ENCODE measurements around the gene AGAP3.

Gene AGAP3

DNA sequence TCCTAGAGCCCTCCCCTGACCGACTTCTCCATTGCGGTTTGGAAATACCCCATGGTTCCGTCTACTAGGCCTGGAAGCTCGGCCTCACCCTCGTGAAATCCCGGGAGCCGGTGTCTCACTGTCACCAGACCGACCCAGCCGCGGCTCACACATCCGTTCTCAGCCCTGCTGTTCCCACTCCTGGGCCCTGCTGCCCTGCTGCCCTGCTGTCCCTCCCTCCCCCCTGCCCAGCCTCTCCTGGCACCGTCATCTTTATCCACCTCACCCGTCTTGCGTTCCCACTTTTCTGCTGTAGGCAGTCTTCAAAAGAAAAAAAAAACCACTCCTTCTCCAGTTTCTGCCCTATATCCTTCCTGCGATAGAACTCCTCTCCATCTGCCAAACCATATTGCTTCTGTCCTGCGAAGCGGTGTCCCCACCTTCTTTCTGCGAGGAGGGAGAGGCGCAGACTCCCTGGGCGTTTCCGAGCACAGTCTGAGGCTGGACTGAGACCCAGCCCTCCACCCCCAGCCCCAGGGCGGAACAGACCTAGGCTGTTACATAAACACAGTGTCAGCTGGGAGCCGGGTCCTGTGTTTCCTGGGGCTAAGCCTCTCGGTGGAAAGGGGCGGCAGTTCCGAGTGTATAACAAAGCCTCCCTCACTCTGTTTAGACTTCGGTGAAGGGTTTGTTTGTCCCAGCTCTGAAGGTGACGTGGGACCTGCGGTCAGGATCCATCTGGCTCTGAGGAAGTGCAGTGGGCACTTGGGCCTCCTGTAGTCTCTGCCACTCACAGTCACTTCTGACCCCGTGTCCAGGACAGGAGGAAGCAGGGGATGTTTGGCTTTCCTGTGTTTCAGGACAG, 2.8 kb downstream of the AGAP3 start:
- no peak for DNase-seq

DNA sequence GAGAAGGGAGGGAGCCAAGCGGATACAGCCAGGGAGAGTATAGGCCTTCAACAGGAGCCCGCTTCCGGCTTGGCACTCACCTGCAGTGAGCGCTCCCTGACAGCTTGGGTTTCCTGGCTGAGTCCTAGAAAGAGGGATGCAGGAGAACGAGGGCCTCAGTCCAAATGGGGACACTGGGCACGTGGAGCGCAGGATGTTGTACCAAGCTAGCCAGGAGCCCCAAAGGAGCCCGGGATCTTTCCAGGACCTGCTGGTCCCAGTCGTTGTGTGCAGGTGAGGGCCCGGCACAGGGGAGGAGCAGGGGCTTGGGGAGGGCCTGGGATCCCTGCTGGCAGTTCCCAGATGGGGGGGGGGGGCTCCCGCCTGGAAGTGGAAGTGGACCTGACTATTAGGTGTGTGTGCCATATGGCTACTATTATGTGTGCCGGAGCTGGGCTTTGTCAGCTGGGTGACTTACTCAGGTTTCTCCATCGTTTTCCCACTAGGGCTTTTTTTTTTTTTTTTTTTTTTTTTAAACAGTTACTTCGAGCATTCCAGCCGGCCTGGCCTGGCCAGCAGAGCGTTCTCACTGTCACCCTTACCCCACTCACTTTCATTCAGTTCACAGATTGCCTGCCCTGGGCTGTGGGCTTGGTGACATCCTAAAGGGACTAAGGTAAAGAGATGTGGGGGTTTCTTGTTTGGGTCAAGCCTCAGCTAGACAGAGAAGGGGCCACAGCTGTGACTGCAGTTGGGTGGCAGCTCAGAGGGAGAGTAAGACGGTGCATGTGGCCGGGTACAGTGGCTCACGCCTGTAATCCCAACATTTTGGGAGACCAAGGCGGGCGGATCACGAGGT, 3.8 kb downstream of the AGAP3 start:
- no peak for DNase-seq

DNA sequence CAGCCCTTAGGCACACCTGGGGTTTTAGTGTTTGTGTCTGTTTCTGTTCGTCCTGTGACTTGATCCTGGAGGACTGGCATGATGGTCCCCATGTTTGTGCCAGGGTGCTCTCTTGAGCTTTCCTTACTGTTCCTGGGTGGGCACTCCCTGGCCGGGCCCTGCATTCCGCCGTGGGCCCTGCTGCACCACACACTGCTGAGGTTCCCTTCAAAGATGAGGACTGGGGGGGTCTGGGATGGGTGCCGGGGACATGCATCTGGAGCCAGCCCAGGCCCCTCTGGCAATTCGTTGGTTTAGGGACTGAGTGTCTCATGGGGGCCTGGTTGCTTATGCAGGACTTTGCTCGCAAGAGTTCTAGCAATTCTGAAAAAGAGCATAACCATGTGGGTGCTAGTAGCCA, 4.7 kb downstream of the AGAP3 start:
- DNase-seq = no peak

DNA sequence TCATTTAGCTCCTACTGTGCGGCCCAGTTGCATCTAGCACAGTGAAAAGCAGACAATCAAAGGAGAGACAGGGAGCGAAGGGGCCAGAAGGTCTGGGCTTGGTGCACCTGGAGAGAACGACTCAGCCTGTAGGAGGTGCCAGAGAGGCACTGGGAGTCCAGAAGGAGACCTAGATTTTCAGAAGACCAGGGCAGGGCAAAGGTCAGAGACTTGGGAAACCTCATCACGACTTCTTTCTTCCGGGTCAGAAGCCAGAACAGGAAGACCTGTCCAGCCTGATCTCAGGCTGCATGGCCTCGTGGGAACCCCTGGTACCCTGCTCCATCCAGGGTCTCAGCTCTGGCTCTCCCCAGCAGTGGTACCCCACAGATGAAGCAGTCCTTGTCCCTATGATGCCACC, 5.2 kb downstream of the AGAP3 start:
- peak; percentile 42 for DNase-seq

DNA sequence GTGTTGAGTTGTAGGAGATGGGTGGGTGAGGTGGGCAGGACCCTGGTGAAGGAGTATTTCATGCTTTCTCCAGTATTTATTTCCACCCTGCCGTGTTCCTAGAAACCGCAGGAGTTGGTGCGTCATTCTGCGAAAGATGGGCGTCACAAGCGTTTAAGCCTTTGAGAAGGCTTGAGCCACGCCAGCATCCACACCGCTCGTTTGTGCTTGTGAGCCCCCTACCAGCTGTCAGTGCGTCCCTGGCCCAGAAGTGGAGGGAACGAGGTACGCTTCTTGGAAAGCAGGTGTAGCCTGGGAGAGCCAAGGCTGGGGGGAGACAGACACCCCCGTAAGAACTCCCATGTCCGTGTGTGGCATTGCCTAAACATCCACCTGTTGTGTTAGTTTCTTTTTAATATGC, 5.7 kb downstream of the AGAP3 start:
- no peak for DNase-seq

DNA sequence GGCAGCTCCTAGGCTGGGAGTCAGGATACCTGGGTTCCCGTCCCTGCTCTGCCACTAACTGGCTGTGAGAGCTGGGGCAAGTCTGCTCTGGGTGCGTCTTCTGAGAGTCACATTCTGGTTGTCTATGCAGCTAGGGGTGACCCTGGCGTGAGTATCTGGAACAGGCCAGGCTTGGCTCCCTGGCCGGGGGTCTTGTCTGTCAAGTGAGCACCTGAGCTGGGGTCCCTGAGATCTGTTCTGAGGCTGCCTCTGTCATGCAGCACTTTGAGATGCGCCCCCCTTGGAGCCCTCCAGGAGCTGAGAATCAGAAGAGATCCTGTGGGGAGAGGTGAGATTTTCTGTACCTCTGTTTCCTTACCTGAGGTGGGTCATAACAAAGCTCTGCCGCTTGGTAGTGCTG, 7.5 kb downstream of the AGAP3 start:
- DNase-seq = no peak

DNA sequence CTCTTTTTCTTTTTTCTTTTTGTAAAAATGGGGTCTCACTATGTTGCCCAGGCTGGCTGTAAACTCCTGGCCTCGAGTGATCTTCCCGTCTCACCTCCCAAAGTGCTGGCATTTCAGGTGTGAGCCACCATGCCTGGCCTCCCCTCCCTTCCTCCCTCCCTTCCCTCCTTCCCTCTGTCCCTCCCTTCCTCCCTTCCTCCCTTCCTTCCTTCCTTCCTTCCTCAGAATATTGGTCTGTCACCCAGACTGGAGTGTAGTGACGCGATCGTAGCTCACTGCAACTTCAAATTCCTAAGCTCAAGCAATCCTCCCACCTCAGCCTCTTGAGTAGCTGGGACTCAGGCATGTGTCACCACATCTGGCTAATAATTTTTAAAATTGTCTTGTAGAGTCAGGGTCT, 8.4 kb downstream of the AGAP3 start:
- DNase-seq = no peak

DNA sequence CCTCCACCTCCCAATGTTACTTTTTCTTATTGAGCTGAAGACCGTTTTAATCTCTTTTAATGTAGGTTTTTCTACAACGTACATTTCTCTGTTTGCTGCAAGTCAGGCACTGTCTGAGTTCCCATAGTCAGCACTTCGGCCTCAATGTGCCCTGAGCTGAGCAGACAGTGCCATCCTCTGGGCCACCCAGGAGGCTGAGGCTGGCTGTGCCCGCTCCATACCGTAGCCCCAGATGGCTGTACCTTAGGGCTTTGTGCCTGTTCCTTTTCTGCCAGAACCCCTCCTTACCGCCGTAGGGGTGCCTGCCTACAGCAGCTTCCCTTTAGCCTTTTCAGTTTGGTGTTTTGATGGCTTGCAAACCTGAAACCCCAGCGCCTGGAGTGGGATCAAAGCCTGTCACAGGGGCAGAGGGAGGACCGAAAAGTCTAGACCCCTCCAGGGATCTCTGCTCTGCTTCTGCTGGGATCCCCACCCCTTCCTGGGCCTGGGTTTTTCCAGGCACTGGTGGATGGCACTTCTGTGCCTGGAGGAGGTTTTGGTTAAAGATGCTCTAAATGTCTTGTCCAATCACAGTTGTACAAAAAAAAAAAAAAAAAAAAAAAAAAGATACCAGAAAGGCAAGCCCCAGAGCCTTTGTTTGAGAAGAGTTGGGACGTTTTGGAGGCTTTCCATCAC, 9.0 kb downstream of the AGAP3 start:
- peak; percentile 31 for DNase-seq

DNA sequence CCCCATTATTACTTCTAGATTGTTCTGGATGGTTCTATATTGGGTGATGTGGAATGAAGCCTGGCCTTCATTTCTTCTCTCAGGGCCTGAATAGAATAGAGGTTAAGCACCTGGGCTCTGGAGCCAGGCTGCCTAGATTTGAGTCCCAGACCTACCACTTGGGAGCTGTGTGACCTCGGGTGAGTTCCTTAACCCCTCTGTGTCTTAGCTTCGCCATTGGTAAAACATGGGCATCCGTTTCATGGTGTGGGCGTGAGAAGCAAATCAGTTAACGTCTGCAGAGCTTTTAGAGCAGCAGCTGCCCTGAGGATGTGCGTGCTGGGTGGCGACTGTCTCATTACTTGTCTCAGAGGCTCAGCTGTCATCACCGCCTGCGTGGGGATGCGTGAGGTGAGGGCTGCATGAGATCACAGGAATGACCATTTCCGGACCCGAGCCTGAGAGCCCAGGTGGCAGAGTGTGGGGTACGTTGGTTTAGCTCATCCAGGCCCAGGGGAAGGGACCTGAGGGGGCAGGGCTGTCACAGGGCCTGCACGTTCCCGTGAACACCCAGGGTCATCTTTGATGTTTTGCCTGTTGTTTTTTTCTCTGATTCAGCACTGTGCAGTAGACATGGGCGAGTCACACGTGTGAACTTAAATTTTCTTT, 9.7 kb downstream of the AGAP3 start:
- DNase-seq = no peak

DNA sequence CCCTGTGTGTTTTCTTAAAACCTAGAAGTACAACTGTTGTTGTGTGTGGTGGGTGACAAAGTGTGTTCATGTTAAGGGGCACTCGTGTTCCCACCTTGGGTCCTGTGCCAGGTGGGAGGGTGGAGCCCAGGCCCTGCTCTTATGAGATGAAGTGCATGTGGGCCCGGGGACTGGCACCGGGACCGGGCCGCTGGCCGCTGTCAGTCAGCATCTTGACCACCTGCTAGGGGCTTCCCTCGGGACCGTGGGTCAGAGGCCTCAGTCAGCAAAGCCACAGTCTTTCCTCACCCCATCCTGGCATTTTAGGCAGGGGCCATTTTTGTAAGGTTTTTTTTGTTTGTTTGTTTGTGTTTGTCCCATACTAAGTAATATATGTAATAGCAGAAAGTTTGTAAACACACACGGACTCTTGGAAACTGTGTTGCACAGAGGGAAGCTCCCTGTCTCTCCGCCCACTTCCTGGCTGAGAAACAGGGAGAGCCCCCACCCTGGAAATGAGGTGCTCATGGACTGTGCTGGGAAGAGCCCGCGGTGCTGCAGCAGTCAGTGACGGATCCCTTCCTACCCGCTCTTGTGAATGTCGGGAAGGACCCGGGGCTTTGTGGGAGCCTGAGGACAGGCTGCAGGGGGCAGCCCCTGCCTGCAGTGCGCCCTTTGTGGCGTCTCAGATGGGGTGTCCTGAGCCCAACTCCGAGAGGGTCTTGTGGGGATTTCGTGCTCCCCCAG, 13.4 kb downstream of the AGAP3 start:
- no peak for DNase-seq

DNA sequence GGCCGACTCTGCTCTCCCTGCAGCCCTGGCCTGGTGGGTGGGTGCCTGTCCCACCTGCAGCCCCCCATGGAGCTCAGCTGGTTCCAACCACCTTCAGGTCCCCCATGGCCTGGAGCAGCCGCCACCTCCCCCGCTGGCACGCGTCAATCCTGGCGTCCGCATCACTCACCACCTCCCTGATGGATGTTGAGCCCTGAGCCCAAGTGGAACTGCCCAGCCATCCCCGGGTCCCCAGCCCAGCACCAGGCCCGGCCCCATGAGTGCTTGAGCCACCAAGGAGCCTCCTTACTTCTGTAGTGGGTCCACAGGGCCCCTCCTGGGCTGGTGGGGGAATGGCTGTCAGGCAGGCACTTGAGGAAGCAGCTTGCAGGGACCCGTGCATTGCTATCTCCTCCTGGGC, 14.6 kb downstream of the AGAP3 start:
- no peak for DNase-seq

DNA sequence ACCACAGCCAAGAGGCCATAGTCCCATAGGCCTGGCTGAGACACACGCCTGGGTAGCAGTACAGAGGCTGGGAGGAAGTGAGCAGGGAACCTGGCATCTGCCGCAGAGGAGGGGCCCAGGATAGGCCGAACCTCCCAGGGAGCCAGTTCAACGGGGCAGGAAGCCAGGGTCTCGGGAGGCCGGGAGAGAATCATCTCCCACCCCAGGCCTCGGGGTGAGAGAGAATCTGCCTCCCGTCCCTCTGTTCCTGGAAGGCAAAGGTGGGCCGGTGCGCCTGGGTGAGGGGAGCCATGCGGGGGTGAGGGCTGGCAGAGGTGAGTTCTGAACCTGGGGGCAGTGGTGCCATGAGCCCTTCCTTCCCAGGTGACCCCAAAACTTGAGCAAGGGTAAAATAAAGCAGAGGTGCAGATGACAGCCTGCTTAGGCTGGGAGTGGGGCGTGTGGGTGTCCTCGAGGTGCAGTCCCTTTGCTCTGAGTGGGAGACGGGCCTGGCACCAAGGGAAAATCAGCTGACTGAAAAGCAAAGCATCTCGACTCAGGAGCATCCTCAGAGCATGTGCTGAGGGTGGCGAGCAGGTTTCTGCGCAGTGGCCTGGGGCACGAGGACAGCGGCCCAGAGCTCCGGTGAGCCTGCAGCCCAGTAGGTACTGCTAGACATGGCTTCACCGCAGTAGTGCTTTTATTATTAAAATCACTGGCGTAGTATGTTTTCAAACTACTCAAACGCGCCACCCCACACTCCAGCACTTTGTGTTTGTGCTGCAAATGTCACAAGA, 15.5 kb downstream of the AGAP3 start:
- DNase-seq = no peak

DNA sequence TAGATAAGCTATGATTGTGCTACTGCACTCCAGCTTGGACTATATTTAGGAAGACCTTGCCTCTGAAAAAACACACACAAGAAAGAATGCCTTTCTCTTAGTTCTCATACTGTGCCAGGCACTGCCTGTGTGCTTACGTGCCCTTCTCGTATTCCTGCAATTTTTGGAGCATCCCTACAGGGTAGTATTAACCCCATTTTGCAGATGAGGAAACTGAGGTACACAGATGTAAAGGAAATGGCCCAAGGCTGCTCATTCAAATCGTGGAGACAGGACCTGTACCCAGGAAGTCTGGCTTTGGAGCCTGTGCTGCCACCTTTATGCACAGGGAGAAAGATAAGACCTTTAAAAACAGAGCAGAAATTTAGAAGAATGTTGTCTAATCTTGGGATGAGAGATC, 16.7 kb downstream of the AGAP3 start:
- DNase-seq = no peak

DNA sequence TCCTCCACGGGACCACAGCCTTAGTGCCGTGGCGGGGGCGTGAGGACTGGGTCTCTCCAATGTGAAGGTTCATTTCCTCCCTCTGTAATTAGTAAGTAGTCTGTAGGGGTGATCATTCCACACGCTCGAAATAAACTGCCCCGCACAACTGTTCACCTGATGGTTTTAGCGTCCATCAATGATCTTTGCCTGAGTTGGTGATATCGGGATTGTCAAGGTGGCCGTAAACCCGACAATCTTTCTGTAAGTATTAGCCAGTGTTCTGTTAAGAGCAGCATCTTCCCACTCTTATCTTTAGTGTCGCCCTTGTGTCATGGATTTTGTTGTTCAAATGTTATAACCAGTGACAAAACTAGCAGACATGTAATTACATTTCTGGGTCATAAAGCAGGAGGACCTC, 17.7 kb downstream of the AGAP3 start:
- DNase-seq = no peak

DNA sequence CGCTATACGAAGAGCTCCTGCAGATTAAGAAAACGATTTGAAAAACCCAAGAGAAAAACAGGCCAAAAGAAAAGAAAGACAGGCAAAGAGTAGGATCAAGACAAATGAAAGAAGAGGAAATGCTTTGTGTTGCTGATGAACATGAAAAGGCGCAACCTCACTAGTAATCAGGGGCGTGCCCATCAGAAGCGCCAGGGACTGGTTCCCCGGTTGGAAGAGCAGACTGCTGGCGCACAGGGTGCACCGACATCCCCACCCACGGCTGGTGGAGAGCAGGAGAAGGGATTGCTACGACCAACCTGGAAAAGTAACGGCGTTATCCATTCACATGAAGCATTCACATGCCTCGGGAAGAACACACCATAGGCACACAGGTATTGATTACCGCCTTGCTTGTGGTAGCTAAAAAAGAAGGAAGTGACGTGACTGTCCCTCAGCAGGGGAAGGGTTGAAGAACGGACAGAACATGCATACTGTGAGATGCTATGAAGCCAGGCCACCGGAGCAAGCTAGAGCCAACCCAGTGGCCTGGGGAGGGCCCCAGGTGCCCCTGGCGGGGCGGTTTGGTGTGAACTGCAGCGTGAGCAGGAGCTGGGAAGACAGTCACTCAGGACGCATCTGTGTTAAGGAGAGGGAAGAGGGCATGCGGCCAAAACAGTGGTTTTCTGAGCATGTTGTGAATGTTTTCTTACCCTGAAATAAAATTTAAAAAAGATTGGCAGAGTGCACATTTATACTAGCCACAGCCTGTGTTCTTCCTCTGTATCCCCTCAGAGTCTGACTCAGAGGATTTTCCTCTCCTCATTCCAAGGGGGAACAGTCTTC, 18.3 kb downstream of the AGAP3 start:
- no peak for DNase-seq

DNA sequence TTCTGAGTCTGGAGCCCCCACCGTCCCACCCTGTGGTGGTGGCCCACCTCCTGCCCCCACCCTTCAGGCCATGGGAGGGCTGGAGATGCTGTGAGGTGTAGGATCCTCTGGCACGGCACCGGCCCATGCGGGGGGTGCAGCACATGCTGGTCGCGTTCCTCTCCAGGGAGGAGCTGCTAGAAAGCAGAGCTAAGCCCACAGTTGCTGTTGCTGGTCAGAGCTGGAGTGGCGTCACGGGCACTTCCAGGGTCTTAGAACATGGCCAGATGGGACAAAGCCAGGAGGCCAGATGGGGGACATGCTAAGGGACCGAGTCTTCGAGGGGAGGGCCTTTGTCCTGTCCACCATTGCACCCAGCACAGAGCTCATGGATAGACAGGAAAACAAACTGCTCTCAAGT, 21.6 kb downstream of the AGAP3 start:
- DNase-seq = no peak

DNA sequence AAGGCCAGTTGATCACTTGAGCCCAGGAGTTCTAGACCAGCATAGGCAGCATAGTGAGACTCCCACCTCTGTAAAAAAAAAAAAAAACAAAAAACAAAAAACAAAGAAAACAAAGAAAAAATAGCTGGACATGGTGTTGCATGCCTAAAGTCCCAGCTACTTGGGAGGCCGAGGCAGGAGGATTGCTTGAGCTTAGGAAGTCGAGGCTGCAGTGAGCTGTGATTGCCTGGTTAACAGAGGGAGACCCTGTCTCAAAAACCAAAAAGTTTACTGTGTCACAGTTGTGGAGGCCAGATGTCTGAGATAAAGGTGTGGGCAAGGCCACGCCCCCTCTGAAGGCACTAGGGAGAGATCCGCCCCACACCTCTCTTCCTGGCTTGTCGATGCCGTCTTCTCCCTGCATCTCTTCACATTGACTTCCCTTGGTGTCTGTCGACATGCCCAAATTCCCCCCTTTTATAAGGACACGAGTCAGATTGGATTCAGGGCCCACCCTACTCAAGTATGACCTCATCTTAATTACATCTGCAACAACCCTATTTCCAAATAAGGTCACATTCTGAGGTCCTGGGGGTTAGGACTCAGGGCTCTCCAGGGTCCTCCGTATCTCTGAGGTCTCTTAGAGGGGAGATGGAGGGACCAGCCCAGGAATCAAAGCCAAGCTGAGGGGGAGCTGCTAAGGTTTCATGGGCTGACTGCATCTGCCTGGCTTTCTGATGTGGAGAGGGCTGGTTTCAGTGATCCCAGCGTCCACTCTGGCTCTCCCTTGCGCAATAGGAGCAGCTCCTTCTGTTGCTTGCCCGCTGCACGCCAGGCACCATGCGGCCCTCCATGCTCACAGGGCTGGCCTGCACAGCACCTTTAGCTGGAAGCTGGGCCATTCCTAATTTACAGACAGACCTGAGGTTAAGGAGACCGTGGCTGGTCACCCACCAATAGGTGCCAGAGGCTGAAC, 23.1 kb downstream of the AGAP3 start:
- DNase-seq = no peak

DNA sequence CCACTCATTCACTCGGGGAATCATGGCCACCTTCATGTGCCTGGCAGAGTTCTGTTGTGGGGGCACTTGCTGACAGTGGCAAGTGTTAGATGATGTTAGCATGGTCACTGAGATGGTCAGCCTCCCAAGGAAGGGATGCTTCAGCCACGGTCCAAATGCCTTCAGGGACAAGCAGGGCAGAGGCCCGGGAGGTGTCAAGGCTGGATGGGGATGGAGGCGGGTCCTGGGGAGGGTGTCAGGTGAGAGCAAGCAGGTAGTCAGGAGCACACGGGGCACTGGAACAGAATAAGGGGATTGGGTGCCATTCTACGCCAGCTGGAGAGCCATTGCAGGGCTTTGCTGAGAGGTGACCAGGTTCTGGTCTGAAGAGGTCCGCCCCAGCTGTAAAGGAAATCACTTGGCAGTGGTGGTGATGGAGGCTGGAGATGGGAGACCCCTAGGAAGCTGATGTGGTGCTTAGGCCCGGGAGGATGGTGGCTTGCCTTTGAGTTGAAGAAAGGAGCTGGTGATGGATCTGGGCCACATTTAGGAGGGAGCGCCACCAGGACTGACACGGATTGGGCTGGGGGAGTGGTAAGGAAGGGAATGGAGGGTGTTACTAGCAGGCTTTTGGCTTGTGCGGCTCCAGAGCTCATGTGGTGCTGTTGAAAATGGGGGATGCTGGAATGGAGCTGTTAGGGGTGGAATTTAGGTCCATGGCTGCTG, 24.1 kb downstream of the AGAP3 start:
- DNase-seq = no peak
